HFFc6 (cell line): ENCODE data around the gene FAM131A. TPM values are rescaled to one million over a fixed set of nuclear protein-coding genes. Genes with fewer than 3 reads are reported as not detected.

Source experiments
- DNase-seq: peaks from one replicate; pipeline ENCODE4 v3.0.0-alpha.2; 2018
- H3K27ac Mint-ChIP-seq: 2 replicates; pipeline ENCODE4 v1.8.0; 2020; ENCODE audit warnings: mild to moderate bottlenecking, mixed read lengths
- H3K27me3 Mint-ChIP-seq: 2 replicates; pipeline ENCODE4 v1.8.0; 2021; ENCODE audit warnings: mild to moderate bottlenecking, moderate library complexity, mixed read lengths; ENCODE audit not compliant: insufficient read depth
- H3K36me3 Mint-ChIP-seq: 2 replicates; pipeline ENCODE4 v1.8.0; 2021; ENCODE audit warnings: low read depth, mixed read lengths
- H3K4me1 Mint-ChIP-seq: 2 replicates; pipeline ENCODE4 v1.8.0; 2020; ENCODE audit warnings: low read depth, mixed read lengths
- H3K4me3 Mint-ChIP-seq: 2 replicates; pipeline ENCODE4 v1.8.0; 2020; ENCODE audit warnings: mild to moderate bottlenecking, moderate library complexity, mixed read lengths
- H3K9me3 Mint-ChIP-seq: 2 replicates; pipeline ENCODE4 v1.8.0; 2020; ENCODE audit warnings: mild to moderate bottlenecking, mixed read lengths
- total RNA-seq, 6 experiments: library from RNA; stranded (reverse); fragmentation: NEBNext Ultra II Directional; extraction: Animal tissue kit (Norgen Biotek cat#: 25700); gene quantifications; 2 replicates in 1 of 6; 3 replicates in 5 of 6; pipeline ENCODE4 v1.2.3, GENCODE V29; 2021
- TF ChIP-seq, protein P1 (sequence below): fragments of 200-600 bp; sonication (generic); IDR thresholded peaks from 2 replicates; pipeline ENCODE4 v1.5.0; 2021; ENCODE audit warnings: antibody characterized with exemption, mild to moderate bottlenecking

Gene FAM131A
- total RNA-seq, 6 experiments from 2014 or later: 11.2 to 13.6 (median 11.9) TPM

DNA sequence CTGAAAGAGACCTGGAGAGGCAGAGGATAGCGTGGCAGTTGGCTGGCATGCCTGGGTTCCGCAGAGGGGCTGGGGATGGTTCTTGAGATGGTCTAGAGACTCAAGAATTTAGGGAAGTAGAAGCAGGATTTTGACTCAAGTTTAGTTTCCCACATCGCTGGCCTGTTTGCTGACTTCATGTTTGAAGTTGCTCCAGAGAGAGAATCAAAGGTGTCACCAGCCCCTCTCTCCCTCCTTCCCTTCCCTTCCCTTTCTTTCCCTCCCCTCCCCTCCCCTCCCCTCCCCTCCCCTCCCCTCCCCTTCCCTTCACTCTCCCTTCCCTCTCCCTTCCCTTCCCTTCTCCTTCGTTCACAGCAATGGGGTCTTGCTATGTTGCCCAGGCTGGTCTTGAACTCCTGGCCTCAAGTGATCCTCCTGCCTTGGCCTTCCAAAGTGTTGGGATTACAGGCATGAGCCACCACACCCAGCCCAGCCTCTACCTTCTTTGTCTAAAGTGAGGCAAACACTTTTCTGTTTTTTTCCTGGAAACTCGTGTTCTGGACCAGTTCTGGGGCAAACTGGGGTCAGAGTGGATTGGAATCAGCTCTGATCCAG lies 52.6 kb downstream of the FAM131A start:
- TF ChIP-seq, protein P1, sequence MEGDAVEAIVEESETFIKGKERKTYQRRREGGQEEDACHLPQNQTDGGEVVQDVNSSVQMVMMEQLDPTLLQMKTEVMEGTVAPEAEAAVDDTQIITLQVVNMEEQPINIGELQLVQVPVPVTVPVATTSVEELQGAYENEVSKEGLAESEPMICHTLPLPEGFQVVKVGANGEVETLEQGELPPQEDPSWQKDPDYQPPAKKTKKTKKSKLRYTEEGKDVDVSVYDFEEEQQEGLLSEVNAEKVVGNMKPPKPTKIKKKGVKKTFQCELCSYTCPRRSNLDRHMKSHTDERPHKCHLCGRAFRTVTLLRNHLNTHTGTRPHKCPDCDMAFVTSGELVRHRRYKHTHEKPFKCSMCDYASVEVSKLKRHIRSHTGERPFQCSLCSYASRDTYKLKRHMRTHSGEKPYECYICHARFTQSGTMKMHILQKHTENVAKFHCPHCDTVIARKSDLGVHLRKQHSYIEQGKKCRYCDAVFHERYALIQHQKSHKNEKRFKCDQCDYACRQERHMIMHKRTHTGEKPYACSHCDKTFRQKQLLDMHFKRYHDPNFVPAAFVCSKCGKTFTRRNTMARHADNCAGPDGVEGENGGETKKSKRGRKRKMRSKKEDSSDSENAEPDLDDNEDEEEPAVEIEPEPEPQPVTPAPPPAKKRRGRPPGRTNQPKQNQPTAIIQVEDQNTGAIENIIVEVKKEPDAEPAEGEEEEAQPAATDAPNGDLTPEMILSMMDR: no peak
- no peak overlapping the region for H3K27ac Mint-ChIP-seq
- H3K27me3 Mint-ChIP-seq: peaks cover 43% of the 10 kb centered on the region
- H3K9me3 Mint-ChIP-seq: no peaks in the 10 kb centered on the region
- H3K36me3 Mint-ChIP-seq: no peaks in the 10 kb centered on the region
- H3K4me3 Mint-ChIP-seq: no peak overlapping the region
- H3K4me1 Mint-ChIP-seq: no peaks in the 10 kb centered on the region
- no peak for DNase-seq

DNA sequence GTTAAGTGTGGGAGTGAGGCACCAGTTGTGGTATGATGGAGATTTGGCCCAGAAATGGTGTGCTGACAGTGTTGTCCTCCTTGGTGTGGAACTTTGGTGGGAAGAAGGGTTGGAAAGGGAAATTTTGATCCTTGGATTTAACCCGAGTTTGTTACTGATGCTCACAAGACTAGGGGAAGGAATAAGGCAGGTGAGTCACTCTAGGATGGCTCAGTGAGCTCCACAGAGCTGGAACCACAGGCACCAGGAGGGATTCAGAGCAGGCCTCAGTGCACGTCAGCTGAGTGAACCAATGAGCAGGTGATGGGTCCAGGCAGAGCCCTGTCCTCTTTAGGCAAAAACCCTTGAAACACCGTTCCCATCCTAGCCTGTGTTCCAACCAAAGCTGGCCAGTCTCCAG lies 53.9 kb downstream of the FAM131A start:
- H3K27me3 Mint-ChIP-seq: peaks cover 54% of the 10 kb centered on the region
- no peaks in the 10 kb centered on the region for H3K9me3 Mint-ChIP-seq
- no peak overlapping the region for H3K4me3 Mint-ChIP-seq
- no peak for DNase-seq
- TF ChIP-seq, protein P1: no peak
- H3K4me1 Mint-ChIP-seq: no peaks in the 10 kb centered on the region
- no peaks in the 10 kb centered on the region for H3K36me3 Mint-ChIP-seq
- no peak overlapping the region for H3K27ac Mint-ChIP-seq

DNA sequence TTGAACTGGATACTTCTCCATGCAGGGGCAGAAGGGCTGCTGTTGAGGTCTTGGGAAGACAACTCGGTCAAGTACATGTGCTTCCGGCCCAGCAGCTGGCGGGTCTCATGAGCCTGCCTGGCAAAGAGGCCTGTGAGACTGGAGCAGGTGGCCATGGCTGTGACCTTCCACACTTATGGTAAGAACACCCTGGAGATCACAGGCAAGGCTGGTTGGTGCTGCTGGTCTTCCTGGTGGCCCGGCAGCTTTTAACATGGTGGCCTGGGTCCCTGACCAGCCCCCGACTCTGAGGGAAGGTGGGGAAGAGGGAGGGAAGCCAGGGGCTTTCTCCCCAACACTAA lies 57.9 kb downstream of the FAM131A start:
- Mint-ChIP-seq H3K27me3 (peaks cover 49% of the 10 kb centered on the region), H3K4me1 (peaks cover 8% of the 10 kb centered on the region), H3K4me3 (no peak overlapping the region), H3K36me3 (no peaks in the 10 kb centered on the region), H3K27ac (no peak overlapping the region), H3K9me3 (no peaks in the 10 kb centered on the region)
- no peak for DNase-seq
- TF ChIP-seq, protein P1: no peak

Other genes with a start within 250 kb of the FAM131A start
- not detected for gene HTR3E, start 240.5 kb upstream of the FAM131A start, total RNA-seq
- 10 to 100 TPM; 27.5 to 33.1 (median 31.4) TPM for gene EIF2B5, start 202.2 kb upstream of the FAM131A start, total RNA-seq
- gene DVL3, start 182.2 kb upstream of the FAM131A start, total RNA-seq: 10 to 100 TPM; 59.2 to 73.5 (median 64.9) TPM
- gene AP2M1, start 162.7 kb upstream of the FAM131A start, total RNA-seq: 100 to 1,000 TPM; 796 to 849 (median 832) TPM
- 10 to 100 TPM; 53.3 to 70.9 (median 63.4) TPM for gene ABCF3, start 151.4 kb upstream of the FAM131A start, total RNA-seq
- gene VWA5B2, start 108.0 kb upstream of the FAM131A start, total RNA-seq: not detected
- 10 to 100 TPM; 60.0 to 75.3 (median 69.5) TPM for gene ALG3, start 88.6 kb upstream of the FAM131A start, total RNA-seq
- gene EEF1AKMT4, start 87.9 kb upstream of the FAM131A start, total RNA-seq: 1 to 10 TPM; 3.3 to 4.8 (median 3.7) TPM
- gene CAMK2N2, start 76.0 kb upstream of the FAM131A start, total RNA-seq: 1 to 10 TPM; 2.7 to 6.0 (median 3.4) TPM
- gene ECE2, start 61.6 kb upstream of the FAM131A start, total RNA-seq: not detected
- 100 to 1,000 TPM; 620 to 777 (median 730) TPM for gene PSMD2, start 38.4 kb upstream of the FAM131A start, total RNA-seq
- 100 to 1,000 TPM; 522 to 605 (median 559) TPM for gene EIF4G1, start 23.0 kb upstream of the FAM131A start, total RNA-seq
- gene CLCN2, start 24.0 kb downstream of the FAM131A start, total RNA-seq: 1 to 10 TPM; 3.4 to 5.1 (median 4.2) TPM
- gene POLR2H, start 24.1 kb downstream of the FAM131A start, total RNA-seq: 10 to 100 TPM; 45.4 to 68.6 (median 50.1) TPM
- not detected for gene THPO, start 40.6 kb downstream of the FAM131A start, total RNA-seq
- under 1 TPM in 4 of 6 experiments, not detected in 2; 0.09 to 0.31 (median 0.19) TPM for gene CHRD, start 42.5 kb downstream of the FAM131A start, total RNA-seq
- gene EPHB3, start 224.2 kb downstream of the FAM131A start, total RNA-seq: 1 to 10 TPM; 3.0 to 6.6 (median 3.6) TPM